ENCODE results near the gene TAS1R3.

TAS1R3 gene

DNA sequence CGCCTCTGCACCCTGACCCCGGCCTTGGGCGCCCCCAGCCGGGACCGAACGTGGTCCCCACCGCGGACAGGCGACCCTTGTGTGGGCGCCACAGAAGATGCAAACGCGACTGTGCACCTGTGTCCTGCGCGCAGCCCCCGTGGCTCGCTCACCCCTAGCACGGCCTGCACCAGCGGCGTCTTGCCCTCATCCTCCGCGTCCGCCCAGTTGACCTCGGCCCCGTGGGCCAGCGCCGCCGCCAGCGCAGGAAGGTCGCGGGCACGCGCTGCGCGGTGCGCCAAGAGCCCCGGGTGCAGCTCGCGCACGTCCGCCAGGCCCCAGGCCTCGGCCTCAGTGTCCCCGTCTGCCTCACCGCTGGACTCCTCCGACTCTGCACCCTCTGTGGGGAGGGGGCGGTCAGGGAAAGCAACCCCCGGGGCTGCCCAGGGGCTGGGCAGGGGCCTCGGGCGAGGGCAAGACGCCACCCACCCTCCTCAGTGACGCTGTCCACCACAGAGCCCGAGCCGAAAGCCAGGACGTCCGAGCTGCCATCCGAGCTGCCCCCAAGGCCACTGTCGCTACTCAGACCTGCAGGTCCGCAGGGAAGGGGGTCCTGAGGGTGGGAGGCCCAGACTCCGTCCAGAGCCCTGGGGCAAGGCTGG, 36.7 kb upstream of the TAS1R3 start:
- H3K4me3 ChIP-seq (ENCODE audit: low read depth, low read length), result no peak overlapping the region
- no peak for DNase-seq (ENCODE audit: low read depth)

DNA sequence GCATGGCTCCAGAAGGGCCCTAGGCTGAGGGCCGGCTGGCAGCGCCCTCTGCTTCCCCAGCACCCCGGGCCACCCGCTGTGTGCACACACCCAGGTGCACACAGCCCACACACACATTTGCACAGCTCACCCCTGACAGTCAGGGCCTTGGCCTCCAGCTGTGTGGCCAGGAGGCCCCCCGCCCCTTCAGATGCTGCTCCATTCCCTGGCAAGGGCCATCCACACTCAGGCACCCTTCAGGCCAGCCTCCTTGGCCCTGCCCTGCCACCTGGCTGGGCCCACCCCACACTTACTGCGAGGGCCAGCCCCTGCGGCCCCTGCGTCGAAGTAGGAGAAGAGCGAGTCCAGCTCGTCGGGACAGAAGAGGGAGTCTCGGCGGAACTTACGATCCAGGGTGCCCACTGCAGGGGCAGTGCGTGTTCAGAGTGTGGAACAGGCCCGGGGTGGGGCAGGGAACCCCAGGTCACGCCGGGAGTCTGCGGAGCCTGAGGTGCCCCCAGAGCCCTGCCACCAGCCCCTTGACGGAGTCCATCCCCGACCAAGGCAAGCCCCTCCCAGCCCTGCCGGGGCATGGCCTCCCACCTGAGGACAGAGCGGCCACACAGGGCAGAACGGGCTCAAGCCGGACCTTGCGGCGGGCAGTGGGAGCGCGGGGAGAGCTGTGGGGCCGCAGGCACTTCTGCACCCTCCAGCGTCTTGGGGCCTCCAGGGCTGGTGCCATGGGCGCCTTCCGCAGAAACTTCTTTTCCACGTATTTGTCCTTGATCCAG, 35.7 kb upstream of the TAS1R3 start:
- no peak overlapping the region for H3K4me3 ChIP-seq (ENCODE audit: low read depth, low read length)
- DNase-seq (ENCODE audit: low read depth), result no peak

DNA sequence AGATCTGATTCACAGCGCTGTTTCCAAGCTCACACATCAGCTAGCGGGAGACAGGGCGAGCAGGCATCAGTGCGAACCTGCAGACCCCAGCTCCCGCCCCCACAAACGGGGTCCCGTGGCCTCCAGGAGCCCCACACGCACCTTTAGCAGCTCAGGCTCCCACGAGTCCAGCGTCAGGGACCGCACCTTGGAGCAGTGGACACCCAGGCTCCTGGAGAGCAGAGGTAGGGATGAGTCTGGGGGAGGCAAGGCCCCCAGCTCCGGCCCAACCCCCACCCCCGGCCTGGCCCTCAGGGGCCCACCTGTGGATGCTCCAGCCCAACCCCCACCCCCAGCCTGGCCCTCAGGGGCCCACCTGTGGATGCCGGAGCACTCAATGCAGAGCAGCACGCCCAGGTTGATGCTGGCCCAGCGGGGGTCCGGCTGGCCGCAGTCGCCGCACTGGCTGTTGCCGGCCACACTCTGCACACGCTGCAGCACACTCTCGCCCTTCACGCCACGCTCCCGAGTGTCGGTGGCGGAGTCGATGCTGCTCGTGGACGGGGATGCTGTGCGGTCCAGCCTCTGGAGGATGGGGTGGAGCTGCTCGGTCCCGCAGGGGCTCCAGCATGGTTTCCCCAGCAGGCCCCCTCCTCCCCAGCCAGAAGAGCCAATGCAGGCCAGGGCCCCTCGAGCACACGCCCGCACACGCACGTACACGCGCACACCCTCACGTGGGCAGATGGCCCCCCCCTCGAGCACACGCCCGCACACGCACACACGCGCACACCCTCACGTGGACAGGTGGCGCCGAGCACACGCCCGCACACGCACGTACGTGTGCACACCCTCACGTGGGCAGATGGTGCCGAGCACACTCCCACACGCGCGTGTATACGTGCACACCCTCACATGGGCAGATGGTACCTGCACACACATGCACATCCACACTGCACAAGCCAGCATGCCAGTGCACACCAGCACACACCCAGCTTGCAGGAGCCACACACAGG, 34.7 kb upstream of the TAS1R3 start:
- no peak overlapping the region for H3K4me3 ChIP-seq (ENCODE audit: low read depth, low read length)
- DNase-seq (ENCODE audit: low read depth), result no peak

DNA sequence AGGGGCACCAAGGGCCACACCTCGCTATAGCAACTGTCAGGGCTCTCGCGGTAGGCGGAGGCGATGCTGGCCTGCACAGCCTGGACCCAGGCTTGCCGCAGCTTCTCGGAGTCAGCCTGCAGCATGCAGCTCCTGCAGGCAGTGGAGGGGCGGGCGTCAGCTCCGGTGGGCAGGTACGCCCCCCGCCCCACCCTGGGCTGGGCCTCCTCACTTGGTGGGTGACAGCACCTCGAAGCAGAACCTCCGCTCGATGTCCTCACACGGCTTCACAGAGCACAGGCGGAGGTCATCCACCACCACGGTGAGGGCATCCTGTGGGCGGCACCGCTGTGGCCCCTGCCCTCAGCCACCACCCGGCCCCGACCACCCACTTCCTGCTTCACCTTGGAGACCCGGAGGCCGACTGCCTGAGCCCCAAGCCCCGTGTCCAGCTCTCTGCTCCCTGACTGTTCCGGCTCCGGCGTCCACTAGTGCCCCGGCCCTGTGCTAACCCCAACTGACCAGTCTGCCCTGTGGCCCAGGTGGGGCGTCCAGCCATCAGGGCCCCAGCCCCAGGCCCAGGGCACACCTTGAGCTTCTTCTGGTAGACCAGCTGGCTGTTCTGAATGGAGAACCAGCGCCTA, 33.2 kb upstream of the TAS1R3 start:
- H3K4me3 ChIP-seq (ENCODE audit: low read depth, low read length), result no peak overlapping the region
- no peak for DNase-seq (ENCODE audit: low read depth)

- H3K4me3 ChIP-seq (ENCODE audit: low read depth, low read length), result no peak overlapping the region
- DNase-seq (ENCODE audit: low read depth), result no peak
Measured at GRCh38 chr1:1298861-1299685, 32.0 kb upstream of the TAS1R3 start.

GRCh38 chr1:1299686-1300351, 31.3 kb upstream of the TAS1R3 start:
- DNase-seq (ENCODE audit: low read depth), result no peak

DNA sequence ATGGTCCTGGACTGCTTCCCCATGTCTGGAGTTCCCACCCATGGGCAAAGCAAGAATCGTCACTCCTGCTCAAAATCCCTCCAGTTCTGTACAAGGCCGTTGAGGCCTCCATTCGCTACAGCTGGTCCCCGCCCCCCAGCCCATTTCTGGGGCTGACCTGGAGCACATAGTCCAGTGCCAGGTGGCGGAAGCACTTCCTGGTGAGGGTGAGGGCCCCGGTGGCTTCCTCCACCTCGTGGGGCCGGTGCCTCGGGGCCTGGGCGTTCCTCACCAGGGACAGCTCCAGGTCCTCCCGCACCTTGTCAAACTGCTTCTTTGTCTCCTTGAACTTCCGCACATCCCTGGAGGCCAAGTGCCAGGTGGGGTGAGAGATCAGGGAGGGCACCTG, 30.7 kb upstream of the TAS1R3 start:
- no peak overlapping the region for H3K4me3 ChIP-seq (ENCODE audit: low read depth, low read length)
- DNase-seq (ENCODE audit: low read depth), result no peak

More at GRCh38 chr1:1299686-1300351, 31.3 kb upstream of the TAS1R3 start:
- H3K4me3 ChIP-seq (ENCODE audit: low read depth, low read length), result no peak overlapping the region

DNA sequence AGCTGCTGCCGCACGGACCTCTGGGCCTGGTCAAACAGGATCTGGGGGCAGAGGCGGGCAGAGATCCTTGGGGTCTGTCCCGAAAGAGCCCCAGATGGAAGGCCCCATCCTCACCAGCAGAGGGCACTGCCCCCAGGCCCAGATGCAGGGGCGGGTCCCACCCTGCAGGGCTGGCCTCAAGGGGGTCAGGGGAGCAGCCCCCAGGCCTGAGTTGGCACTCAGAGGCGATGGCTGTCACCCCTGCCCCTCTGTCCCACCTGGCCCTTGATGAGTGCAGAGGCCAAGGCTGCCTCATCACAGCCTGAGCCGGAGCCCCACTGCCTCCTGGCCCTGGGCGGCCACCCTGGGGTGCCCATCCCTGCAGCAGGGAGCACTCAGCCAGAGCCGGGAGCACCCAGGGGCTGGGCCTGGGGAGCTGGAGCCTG, 29.1 kb upstream of the TAS1R3 start:
- no peak for DNase-seq (ENCODE audit: low read depth)
- no peak overlapping the region for H3K4me3 ChIP-seq (ENCODE audit: low read depth, low read length)

GRCh38 chr1:1302951-1303509, 28.1 kb upstream of the TAS1R3 start:
- no peak overlapping the region for H3K4me3 ChIP-seq (ENCODE audit: low read depth, low read length)
- DNase-seq (ENCODE audit: low read depth), result no peak

DNA sequence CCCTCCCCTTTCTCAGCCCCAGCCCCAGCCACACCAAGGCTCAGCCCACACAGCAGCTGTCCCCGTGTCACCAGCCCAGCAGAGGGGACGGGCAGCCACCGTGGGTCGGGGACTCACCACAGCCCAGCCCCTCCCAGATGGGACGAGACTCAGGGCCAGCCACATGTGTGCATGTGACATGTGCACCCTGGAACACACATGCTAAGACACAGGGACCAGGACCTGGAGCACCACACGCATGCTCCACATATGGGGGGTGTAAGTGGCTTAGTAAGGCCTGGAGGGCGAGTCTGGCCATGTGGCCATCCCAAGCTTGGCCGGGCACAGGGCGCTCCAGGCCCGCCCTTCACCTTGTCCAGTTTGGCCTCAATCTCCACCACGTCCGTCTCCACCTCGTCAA, 27.3 kb upstream of the TAS1R3 start:
- DNase-seq (ENCODE audit: low read depth), result no peak
- H3K4me3 ChIP-seq (ENCODE audit: low read depth, low read length), result no peak overlapping the region

DNA sequence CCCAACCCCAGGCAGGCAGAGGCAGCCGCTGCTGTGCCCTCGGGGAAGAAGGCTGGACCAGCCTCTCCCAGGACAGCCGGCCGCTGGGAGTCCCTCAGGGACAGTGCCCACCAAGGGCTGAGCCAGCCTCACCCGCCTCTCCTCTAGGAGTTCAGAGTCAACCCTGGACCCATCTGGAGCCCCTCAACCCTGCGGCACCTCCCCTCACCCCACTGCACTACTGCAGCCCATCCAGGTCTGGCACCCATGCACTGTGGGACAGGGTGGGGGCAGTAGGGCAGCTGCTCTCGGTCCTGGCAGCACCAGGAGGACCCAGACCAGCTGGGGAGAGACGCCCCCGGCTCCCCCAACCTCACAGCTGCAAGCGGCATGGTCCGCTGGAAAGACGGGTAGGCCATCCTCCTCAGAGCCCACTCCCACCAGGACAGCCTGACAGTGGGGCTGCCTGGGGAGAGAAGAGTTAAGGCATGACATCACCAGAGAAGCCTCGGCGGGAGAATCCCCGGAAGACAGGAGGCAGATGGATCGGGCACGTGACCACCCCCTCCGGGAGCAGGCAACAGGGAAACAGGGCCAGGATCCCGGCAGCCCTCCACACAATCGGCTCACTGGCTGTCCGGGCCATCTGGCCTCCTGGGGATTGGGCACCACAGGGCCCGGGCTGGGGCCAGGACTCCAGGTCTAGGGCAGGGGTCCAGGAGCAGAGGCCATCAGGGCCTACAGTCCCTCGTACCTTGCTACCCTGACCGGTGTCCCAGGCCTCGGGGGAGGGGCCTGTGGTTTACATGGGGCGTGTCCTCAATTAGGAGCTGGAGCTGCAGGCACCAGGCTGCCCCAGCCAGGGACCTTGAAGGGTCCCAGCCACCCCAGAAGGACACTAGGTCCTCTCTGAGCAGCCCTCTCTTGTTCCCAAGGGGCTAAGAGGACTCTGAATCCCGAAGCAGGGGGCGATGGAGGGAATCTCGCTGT, 26.5 kb upstream of the TAS1R3 start:
- peak overlapping the region; percentile 68 for H3K4me3 ChIP-seq (ENCODE audit: low read depth, low read length)
- DNase-seq (ENCODE audit: low read depth), result peak; percentile 24

DNA sequence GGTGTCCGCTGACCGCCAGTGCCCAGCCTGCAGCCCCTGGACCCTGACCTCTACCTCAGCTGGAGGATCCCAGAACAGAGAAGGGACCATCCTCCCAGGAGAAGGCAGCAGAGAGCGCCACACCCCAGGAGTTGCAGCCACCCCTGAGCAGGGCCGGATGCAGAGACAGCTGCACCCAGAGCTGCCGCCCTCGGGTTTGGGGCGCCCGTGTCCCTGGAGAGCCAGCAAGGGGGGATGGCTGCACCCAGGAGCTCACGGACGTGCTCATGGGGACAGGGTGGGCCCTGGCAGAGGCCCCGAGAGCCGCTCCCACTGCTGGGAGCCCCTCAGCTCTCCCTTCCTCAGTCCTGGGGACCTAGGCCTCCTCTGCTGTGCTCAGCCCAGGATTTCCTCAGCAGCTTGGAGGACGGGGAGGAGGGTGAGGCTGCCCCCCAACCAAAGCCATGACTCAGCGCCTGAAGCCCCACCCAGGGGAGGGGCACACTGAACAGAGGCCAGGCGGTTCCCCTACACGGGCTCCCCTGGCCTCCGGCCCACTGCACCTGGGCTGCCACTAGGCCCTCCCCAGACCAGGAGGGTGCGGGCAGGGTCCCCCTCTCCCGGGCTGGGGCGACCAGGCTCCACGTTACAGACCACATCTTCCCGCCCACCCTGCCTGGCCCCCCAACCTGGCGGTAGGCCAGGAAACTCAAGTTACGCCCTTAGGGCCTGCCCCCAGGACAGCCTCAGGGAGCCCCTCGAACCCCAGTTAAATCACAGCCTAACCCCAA, 25.6 kb upstream of the TAS1R3 start:
- DNase-seq (ENCODE audit: low read depth), result peak; percentile 30
- H3K4me3 ChIP-seq (ENCODE audit: low read depth, low read length), result peak overlapping the region; percentile 68

GRCh38 chr1:1306070-1306660, 24.9 kb upstream of the TAS1R3 start:
- H3K4me3 ChIP-seq (ENCODE audit: low read depth, low read length), result peak overlapping the region; percentile 68

GRCh38 chr1:1306661-1307260, 24.3 kb upstream of the TAS1R3 start:
- peak overlapping the region; percentile 68 for H3K4me3 ChIP-seq (ENCODE audit: low read depth, low read length)
- no peak for DNase-seq (ENCODE audit: low read depth)

More at GRCh38 chr1:1306070-1306660, 24.9 kb upstream of the TAS1R3 start:
- DNase-seq (ENCODE audit: low read depth), result no peak

DNA sequence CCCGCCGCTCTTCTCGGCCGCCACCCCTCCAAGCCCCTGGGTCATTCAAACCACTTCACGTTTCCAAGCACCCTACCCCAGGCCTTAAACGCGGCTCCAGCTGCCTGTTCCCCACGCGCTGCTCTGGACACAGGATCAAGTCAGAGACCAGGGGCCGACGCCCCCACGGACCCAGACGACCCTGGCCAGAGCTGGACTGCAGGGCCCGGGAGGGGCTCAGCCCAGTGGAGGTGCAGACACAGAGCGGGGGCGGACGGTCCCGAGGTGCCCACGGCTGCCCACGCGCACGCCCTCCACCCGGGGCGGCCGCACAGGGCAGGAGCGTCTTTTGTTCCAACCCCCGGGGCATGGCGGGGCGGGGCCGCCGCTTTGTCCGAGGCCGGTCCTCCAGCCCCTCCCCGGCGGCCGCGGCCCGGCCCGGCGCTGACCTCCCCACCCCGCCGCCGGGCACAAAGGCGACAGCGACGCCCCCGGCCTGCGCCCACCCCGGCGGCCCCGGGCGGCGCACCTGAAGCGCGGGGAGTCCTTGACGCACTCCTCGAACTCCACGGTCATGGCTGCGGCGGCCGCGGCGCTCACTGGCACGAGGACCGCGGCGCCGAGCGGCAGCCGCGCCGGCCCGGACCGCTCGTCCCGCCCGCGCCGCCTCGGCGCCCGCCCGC, 23.7 kb upstream of the TAS1R3 start:
- H3K4me3 ChIP-seq (ENCODE audit: low read depth, low read length), result peak overlapping the region; percentile 68
- DNase-seq (ENCODE audit: low read depth), result no peak
